Colonic mucosa (tissue), 4 donors: ENCODE results near the gene ARHGAP30. TPM values are rescaled to one million over a fixed set of nuclear protein-coding genes. Genes with fewer than 3 reads are reported as not detected.
"Not testable (repeated sequence)": the region's sequence is repeated elsewhere in the genome, so short reads cannot be mapped to it uniquely, and the experiment has no call there.

ENCODE experiments used
- DNase-seq: peaks from one replicate; pipeline ENCODE4 v3.0.0-alpha.2; 2020
- H3K27ac ChIP-seq: fragments of 200-600 bp; one replicate; pipeline ENCODE4 v1.8.0; 2021
- H3K27me3 ChIP-seq: fragments of 200-600 bp; one replicate; pipeline ENCODE4 v1.8.0; 2021
- H3K36me3 ChIP-seq: fragments of 200-600 bp; one replicate; pipeline ENCODE4 v1.8.0; 2021
- H3K4me1 ChIP-seq: fragments of 200-600 bp; one replicate; pipeline ENCODE4 v1.8.0; 2021; ENCODE audit warnings: mild to moderate bottlenecking
- H3K4me3 ChIP-seq: fragments of 200-600 bp; one replicate; pipeline ENCODE4 v1.8.0; 2021
- H3K9ac ChIP-seq, 2 donors: one replicate each; pipeline ENCODE4 v1.7.0; 2013; ENCODE audit warnings: control low read depth in 2 of 2, low read depth in 2 of 2, low read length in 2 of 2
- H3K9me3 ChIP-seq: fragments of 200-600 bp; one replicate; pipeline ENCODE4 v1.8.0; 2021
- intact Hi-C: fragments of 100-400 bp; cut with DNase I; formaldehyde crosslinking; loops from one replicate; pipeline ENCODE4 v1.14.1; 2022
- total RNA-seq, 2 donors: library from RNA; stranded (reverse); fragmentation: NEBNext Ultra II Directional in 1 of 2; extraction: Animal tissue kit (Norgen Biotek cat#: 25700) in 1 of 2; gene quantifications; one replicate each; pipeline ENCODE4 v1.2.1, GENCODE V29; 2021
- TF ChIP-seq, protein P1 (sequence below): fragments of 200-600 bp; IDR thresholded peaks from one replicate; pipeline ENCODE4 v1.8.0; 2022; ENCODE audit warnings: antibody characterized with exemption, mild to moderate bottlenecking
- donor health status: healthy.
- donor health status: DM: no; HTN: no; CAD: no.
- donor health status: DM: no; HTN: no; CAD: no.

ARHGAP30 gene, protein sequence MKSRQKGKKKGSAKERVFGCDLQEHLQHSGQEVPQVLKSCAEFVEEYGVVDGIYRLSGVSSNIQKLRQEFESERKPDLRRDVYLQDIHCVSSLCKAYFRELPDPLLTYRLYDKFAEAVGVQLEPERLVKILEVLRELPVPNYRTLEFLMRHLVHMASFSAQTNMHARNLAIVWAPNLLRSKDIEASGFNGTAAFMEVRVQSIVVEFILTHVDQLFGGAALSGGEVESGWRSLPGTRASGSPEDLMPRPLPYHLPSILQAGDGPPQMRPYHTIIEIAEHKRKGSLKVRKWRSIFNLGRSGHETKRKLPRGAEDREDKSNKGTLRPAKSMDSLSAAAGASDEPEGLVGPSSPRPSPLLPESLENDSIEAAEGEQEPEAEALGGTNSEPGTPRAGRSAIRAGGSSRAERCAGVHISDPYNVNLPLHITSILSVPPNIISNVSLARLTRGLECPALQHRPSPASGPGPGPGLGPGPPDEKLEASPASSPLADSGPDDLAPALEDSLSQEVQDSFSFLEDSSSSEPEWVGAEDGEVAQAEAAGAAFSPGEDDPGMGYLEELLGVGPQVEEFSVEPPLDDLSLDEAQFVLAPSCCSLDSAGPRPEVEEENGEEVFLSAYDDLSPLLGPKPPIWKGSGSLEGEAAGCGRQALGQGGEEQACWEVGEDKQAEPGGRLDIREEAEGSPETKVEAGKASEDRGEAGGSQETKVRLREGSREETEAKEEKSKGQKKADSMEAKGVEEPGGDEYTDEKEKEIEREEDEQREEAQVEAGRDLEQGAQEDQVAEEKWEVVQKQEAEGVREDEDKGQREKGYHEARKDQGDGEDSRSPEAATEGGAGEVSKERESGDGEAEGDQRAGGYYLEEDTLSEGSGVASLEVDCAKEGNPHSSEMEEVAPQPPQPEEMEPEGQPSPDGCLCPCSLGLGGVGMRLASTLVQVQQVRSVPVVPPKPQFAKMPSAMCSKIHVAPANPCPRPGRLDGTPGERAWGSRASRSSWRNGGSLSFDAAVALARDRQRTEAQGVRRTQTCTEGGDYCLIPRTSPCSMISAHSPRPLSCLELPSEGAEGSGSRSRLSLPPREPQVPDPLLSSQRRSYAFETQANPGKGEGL
- total RNA-seq = 1 to 10 TPM; 3.5 to 5.3 TPM

DNA sequence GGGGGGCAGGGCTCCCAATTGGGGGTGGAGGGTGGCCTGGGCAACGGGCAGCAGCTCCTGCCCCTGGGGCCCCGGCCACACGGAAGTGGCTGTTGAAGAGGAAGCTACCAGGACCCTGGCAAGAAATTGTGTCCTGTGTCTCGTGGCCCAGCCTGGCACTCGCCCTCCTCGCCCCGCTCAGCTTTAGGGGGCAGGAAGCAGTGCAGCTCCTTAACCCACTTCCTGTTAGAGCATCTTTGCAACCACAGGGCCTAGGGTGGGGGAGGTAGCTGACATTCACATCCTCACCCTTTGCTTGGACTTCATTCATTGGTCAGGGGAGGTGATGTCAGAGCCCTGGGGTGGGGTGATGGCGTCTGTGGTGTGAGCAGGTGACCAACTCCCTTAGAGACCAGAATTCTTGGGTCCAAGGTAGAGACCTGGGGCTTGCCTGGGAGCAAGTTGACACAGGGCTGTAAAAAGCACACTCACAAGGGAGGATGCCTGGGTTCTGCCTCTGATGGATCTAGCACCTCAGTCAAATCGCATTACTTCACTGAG lies at the start of gene ARHGAP30:
Gene ARHGAP30 (minus strand): TSS at position 161 of the 540 bp plus-strand sequence. CDS start 267 bp downstream, outside the sequence.
- H3K4me1 ChIP-seq = no peaks in the 10 kb centered on the region
- no peaks in the 10 kb centered on the region for H3K36me3 ChIP-seq
- peak within 1 kb of the TSS; percentile 33 for H3K4me3 ChIP-seq
- H3K27me3 ChIP-seq = no peaks in the 10 kb centered on the region
- H3K9ac ChIP-seq = peak within 1 kb of the TSS; percentile 26 to 58
- intact Hi-C loops = no loop called here
- TF ChIP-seq, protein P1, sequence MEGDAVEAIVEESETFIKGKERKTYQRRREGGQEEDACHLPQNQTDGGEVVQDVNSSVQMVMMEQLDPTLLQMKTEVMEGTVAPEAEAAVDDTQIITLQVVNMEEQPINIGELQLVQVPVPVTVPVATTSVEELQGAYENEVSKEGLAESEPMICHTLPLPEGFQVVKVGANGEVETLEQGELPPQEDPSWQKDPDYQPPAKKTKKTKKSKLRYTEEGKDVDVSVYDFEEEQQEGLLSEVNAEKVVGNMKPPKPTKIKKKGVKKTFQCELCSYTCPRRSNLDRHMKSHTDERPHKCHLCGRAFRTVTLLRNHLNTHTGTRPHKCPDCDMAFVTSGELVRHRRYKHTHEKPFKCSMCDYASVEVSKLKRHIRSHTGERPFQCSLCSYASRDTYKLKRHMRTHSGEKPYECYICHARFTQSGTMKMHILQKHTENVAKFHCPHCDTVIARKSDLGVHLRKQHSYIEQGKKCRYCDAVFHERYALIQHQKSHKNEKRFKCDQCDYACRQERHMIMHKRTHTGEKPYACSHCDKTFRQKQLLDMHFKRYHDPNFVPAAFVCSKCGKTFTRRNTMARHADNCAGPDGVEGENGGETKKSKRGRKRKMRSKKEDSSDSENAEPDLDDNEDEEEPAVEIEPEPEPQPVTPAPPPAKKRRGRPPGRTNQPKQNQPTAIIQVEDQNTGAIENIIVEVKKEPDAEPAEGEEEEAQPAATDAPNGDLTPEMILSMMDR = no peak
- peak within 1 kb of the TSS; percentile 82 for H3K27ac ChIP-seq
- DNase-seq = peak; percentile 72
- H3K9me3 ChIP-seq = no peaks in the 10 kb centered on the region

DNA sequence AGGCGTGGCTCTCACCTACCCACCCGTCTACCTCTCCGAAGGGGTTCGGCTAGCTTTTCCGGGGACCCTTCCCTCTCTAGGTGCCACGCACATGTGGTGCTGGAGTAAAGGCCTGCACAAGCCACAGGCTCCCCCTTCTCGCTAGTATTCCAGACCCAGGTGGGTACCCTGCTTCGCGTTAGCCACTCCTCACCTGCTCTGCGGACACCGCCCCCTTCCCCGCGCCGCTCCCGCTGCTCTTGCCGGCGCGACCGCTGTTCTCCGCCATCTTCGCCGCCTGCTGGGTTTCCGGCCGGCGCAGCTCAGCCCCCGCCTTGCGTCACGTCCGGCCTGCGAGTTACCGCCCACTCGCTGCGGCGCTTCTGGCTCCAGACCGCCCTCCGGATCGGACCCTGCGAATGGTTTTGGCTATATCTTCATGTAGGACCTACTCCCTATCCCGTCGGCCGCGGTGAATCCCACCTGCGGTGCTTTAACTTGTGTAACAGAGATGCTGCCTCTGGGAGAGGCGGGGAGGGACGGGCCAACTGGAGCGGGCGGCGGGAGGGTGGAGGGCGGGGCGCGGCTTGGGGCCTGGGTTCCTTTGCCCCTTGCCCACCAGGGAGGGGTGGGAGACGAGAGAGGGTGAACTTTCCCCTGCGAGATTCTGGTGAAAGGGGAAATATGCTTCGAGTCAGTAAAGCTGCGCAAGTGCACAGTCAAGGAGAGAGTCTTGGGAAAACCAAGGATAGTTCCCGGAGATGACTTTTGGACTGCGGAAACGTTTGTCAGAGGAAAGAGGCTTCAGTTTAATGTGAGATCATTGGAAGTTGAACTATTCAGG lies 48.3 kb upstream of the ARHGAP30 start, which contains the start of the genes NIT1 and PFDN2:
Gene NIT1 (plus strand): TSS at position 347 of the 823 bp plus-strand sequence. CDS start 72 bp downstream, at position 419.
Gene PFDN2 (minus strand): TSS at position 279 of the 823 bp plus-strand sequence. CDS start 11 bp downstream, at position 268.
- Histone ChIP-seq H3K4me1 (peaks cover 11% of the 10 kb centered on the region), H3K27me3 (no peaks in the 10 kb centered on the region), H3K9me3 (no peaks in the 10 kb centered on the region), H3K9ac (peak within 1 kb of the TSS; percentile 92 to 100), H3K27ac (peak within 1 kb of the TSS; percentile 95), H3K36me3 (peaks cover 4% of the 10 kb centered on the region), H3K4me3 (peak within 1 kb of the TSS; percentile 96)
- peak; percentile 89 for DNase-seq
- intact Hi-C loops = no loop called here
- TF ChIP-seq, protein P1 = no peak

DNA sequence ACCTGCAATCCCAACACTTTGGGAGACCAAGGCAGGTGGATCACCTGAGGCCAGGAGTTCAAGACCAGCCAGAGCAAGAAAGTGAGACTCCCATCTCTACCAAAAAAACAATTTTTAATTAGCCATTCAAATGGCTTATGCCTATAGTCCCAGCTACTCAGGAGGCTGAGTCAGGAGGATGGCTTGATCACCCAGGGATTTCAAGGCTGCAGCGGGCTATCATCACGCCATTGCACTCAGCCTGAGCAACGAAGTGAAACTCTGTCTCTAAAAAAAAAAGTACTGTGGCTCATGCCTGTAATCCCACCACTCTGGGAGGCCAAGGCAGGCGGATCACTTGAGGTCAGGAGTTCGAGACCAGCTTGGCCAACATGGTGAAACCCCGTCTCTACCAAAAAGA lies 46.3 kb upstream of the ARHGAP30 start:
- DNase-seq, H3K4me3 ChIP-seq, H3K27ac ChIP-seq, H3K36me3 ChIP-seq, H3K9ac ChIP-seq, intact Hi-C loops, H3K9me3 ChIP-seq, H3K27me3 ChIP-seq: not testable (repeated sequence)
- peaks cover 11% of the 10 kb centered on the region for H3K4me1 ChIP-seq

DNA sequence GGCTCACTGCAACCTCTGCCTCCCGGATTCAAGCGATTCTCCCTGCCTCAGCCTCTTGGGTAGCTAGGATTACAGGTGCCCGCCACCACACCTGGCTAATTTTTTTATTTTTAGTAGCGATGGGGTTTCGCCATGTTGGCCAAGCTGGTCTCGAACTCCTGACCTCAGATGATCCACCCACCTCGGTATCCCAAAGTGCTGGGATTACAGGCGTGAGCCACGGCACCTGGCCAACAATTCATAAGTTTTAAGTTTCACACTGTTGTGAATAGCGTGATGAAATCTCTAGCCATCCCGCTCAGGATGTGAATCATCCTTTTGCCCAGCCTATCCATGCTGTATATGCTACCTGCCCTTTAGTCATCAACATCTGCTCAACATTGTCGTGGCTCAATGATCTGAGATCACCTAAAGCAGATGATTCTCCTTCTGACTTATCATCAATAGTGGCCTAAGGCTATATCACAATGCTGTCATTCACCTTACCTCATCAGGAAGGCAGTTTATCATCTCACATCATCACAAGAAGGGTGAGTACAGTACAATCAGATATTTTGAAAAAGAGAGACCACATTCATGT lies 45.5 kb upstream of the ARHGAP30 start:
- Histone ChIP-seq H3K27me3 (no peaks in the 10 kb centered on the region), H3K27ac (no peak overlapping the region), H3K4me1 (peaks cover 11% of the 10 kb centered on the region), H3K9me3 (no peaks in the 10 kb centered on the region), H3K4me3 (no peak overlapping the region), H3K36me3 (no peaks in the 10 kb centered on the region), H3K9ac (no peak overlapping the region)
- intact Hi-C loops = no loop called here
- TF ChIP-seq, protein P1 = no peak
- DNase-seq = no peak

DNA sequence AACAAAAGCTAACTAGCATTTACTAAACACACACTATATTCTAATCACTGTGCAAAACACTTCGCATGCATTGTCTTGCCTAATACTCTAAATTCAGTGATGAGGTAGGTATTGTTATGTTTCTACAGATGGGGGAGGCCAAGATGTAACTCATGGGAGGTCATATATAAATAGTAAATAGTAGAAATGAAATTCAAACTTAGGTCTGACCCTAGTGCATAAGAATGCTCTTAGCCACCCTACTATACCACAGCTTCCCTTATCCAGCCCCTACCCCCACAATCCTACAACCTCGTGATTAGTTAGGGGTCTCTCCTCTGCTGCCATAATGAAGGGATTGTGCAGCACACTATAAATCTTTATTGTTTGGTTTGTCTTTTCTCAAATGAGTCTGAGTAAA lies 44.9 kb upstream of the ARHGAP30 start:
- Histone ChIP-seq H3K27ac (no peak overlapping the region), H3K9ac (no peak overlapping the region), H3K4me1 (peaks cover 11% of the 10 kb centered on the region), H3K27me3 (no peaks in the 10 kb centered on the region), H3K36me3 (no peaks in the 10 kb centered on the region), H3K9me3 (no peaks in the 10 kb centered on the region), H3K4me3 (no peak overlapping the region)
- intact Hi-C loops = no loop called here
- TF ChIP-seq, protein P1 = no peak
- no peak for DNase-seq
